ENCODE measurements around the gene PLA2G6. TPM values are rescaled to one million over a fixed set of nuclear protein-coding genes. Genes with fewer than 3 reads are reported as not detected.
"Not testable (repeated sequence)": the region's sequence is repeated elsewhere in the genome, so short reads cannot be mapped to it uniquely, and the experiment has no call there.

PLA2G6 gene
- total RNA-seq, 2 experiments from 2014 or later: 48.8 to 50.2 TPM

DNA sequence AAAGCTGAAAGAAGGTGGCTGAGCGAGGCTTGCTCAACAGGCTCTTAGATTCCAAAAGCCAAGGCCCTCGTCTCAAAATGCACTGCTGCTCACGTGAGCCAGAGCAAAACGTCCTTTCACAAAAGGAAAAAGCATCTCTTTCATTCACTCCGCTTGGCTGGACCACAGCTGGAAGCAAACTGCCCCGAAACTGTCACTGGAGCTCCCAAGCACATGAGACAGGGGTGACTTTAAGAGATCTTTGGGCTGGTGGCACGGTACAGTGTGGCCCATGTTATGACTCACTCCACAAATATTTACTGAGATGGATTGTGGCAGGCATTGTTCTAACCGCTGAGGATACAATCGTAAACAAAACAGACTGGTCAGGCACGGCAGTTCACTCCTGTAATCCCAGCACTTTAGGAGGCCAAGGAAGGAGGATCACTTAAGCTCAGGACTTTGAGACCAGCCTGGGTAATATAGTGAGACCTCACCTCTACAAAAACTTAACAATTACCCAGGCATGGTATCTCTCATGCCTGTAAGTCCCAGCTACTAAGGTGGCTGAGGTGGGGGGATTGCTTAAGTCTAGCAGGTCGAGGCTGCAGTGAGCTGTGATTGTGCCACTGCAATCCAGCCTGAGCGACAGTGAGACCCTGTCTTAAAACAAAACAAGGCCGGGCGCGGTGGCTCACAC, 3.6 kb downstream of the PLA2G6 start:
- DNase-seq: no peak
- intact Hi-C loops (cut with DNase I, micrococcal nuclease): no loop called here
- ChIA-PET POLR2A (no interaction called here), CTCF (interaction anchor here (1.0 kb wide), 1 partner anchor 36 kb away, joined by 3 read pairs; no protein-coding TSS in a partner anchor)
- Histone ChIP-seq H3K27ac (ENCODE audit: low read depth in 1 of 2, low read length in 2 of 2) (no peak overlapping the region), H3K4me1 (ENCODE audit: insufficient read depth, low read length) (peaks cover 30% of the 10 kb centered on the region), H3K9me3 (ENCODE audit: control insufficient read depth in 1 of 2, insufficient read depth in 1 of 2, low read length in 2 of 2) (no peaks in the 10 kb centered on the region), H3K27me3 (ENCODE audit: control insufficient read depth in 1 of 2, insufficient read depth in 2 of 2, low read length in 2 of 2) (no peaks in the 10 kb centered on the region), H3K4me3 (ENCODE audit: low read length) (no peak overlapping the region), H3K36me3 (ENCODE audit: insufficient read depth, low read length) (peaks cover 8% of the 10 kb centered on the region)
- peaks cover 33% of the 10 kb centered on the region for H3K4me1 Mint-ChIP-seq (ENCODE audit: low read depth)
- ATAC-seq (ENCODE audit: poor library complexity): no peak
- H3K36me3 Mint-ChIP-seq (ENCODE audit: low read depth): peaks cover 12% of the 10 kb centered on the region
- H3K27me3 Mint-ChIP-seq: no peaks in the 10 kb centered on the region
- no peak for TF ChIP-seq CTCF (IDR thresholded peaks at IDR 0.05)
- H3K4me3 Mint-ChIP-seq: no peak overlapping the region
- H3K27ac Mint-ChIP-seq: no peak overlapping the region
- H3K9me3 Mint-ChIP-seq: no peaks in the 10 kb centered on the region

GRCh38 chr22:38177571-38177925, 4.1 kb downstream of the PLA2G6 start:
- H3K36me3 ChIP-seq (ENCODE audit: insufficient read depth, low read length); H3K4me3 Mint-ChIP-seq; CTCF ChIA-PET; H3K9me3 Mint-ChIP-seq; H3K9me3 ChIP-seq (ENCODE audit: control insufficient read depth in 1 of 2, insufficient read depth in 1 of 2, low read length in 2 of 2); H3K27ac ChIP-seq (ENCODE audit: low read depth in 1 of 2, low read length in 2 of 2); ATAC-seq (ENCODE audit: poor library complexity); H3K27ac Mint-ChIP-seq; intact Hi-C loops (cut with DNase I, micrococcal nuclease); DNase-seq; H3K4me3 ChIP-seq (ENCODE audit: low read length); H3K27me3 ChIP-seq (ENCODE audit: control insufficient read depth in 1 of 2, insufficient read depth in 2 of 2, low read length in 2 of 2); H3K27me3 Mint-ChIP-seq; POLR2A ChIA-PET: not testable (repeated sequence)
- H3K4me1 ChIP-seq (ENCODE audit: insufficient read depth, low read length): peaks cover 35% of the 10 kb centered on the region
- peaks cover 12% of the 10 kb centered on the region for H3K36me3 Mint-ChIP-seq (ENCODE audit: low read depth)
- H3K4me1 Mint-ChIP-seq (ENCODE audit: low read depth): peaks cover 38% of the 10 kb centered on the region

DNA sequence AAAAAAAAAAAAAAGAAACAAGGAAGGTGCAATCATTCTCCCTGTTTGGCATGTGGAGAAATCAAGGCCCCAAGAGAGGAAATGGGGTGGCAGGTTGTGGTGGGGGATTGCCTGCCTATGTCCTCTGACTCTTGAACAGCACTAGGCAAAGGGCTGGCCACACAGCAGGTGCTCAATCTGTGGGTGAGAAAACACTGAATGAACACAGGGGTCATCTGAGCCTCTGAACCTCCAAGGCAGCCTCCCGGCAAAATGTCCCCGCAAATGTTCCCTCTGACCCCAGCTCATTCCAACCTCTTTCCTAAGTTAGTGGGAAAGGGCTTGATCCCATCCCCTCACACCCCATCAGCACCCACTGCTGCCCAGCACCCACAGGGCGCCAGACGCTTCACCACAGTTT, 4.6 kb downstream of the PLA2G6 start:
- Mint-ChIP-seq H3K4me3 (no peak overlapping the region), H3K36me3 (ENCODE audit: low read depth) (peaks cover 13% of the 10 kb centered on the region), H3K4me1 (ENCODE audit: low read depth) (peaks cover 37% of the 10 kb centered on the region), H3K27ac (no peak overlapping the region), H3K27me3 (no peaks in the 10 kb centered on the region), H3K9me3 (no peaks in the 10 kb centered on the region)
- CTCF ChIA-PET: no interaction called here
- Histone ChIP-seq H3K9me3 (ENCODE audit: control insufficient read depth in 1 of 2, insufficient read depth in 1 of 2, low read length in 2 of 2) (no peaks in the 10 kb centered on the region), H3K27me3 (ENCODE audit: control insufficient read depth in 1 of 2, insufficient read depth in 2 of 2, low read length in 2 of 2) (no peaks in the 10 kb centered on the region), H3K4me1 (ENCODE audit: insufficient read depth, low read length) (peaks cover 37% of the 10 kb centered on the region), H3K36me3 (ENCODE audit: insufficient read depth, low read length) (peaks cover 9% of the 10 kb centered on the region), H3K4me3 (ENCODE audit: low read length) (no peak overlapping the region), H3K27ac (ENCODE audit: low read depth in 1 of 2, low read length in 2 of 2) (no peak overlapping the region)
- intact Hi-C loops (cut with DNase I, micrococcal nuclease): no loop called here
- POLR2A ChIA-PET: no interaction called here
- ATAC-seq (ENCODE audit: poor library complexity): no peak
- DNase-seq: peak in 2 of 14 experiments; percentile 25 to 30
- TF ChIP-seq CTCF (IDR thresholded peaks at IDR 0.05): no peak

All from CD4-positive, alpha-beta T cell (primary cell).